ENCODE measurements around the gene COX8A. TPM values are rescaled to one million over a fixed set of nuclear protein-coding genes. Genes with fewer than 3 reads are reported as not detected.

The COX8A gene
- total and polyA plus RNA-seq, 9 of the 15 experiments (the other 6 are each of a cell fraction or from before 2014, with no cell fraction given): 274 to 1,206 (median 526) TPM

DNA sequence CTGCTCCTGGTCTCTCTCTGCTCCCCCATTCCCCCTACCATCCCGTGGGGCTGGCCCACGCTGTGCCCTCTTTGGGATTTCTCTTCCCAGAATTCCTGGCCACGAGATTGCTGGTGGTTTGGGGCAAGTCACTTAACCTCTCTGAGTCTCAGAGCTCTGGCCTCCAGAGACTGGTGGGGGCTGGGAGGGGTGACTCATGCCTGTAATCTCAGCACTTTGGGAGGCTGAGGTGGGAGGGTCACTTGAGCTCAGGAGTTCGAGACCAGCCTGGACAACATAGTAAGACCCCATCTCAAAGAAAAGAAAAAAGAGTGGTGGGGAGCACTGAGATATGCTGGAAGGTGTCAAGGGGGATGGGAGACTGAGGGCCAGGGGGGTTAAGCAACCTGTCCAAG is 30.2 kb downstream of the COX8A start:
- peak in 1 of 4 experiments; percentile 29 for DNase-seq (ENCODE audit: extremely low read depth in 1 of 4, low spot score in 3 of 4)
- H3K27ac ChIP-seq (ENCODE audit: extremely low read depth, low read depth, low read length): no peak overlapping the region
- H3K9ac ChIP-seq (ENCODE audit: insufficient read depth in 1 of 2, low read depth in 2 of 2, low read length in 2 of 2): no peak overlapping the region
- 50% methylated on average over 4 of the region's 4 CpGs for WGBS (ENCODE audit: insufficient coverage, low coverage, missing lambda C conversion rate)
- H3K79me2 ChIP-seq (ENCODE audit: control insufficient read depth, insufficient read depth, low read length): no peaks in the 10 kb centered on the region
- ChIA-PET CTCF (ENCODE audit: low intra/inter-chr PET ratio) (no interaction called here), POLR2A (interaction anchor here (0.9 kb wide), 1 partner anchor 10 kb away, joined by 3 read pairs; no protein-coding TSS in a partner anchor)
- in situ Hi-C loops (cut with MboI) (no loop called here), intact Hi-C loops (cut with micrococcal nuclease) (loop anchor here (10.0 kb wide), 2 partner anchors 90 to 140 kb away; no protein-coding TSS in a partner anchor)
- peaks cover 49% of the 10 kb centered on the region for H4K20me1 ChIP-seq (replicated peaks; ENCODE audit: control insufficient read depth, insufficient read depth, low read length)
- peaks cover 16% of the 10 kb centered on the region for H3K9me1 ChIP-seq (ENCODE audit: control insufficient read depth, insufficient read depth, low read length)
- no peaks in the 10 kb centered on the region for H3K9me3 ChIP-seq (replicated peaks; ENCODE audit: control insufficient read depth, insufficient read depth, low read depth, low read length)
- peak; percentile 77 for FAIRE-seq
- no peak overlapping the region for H3K4me2 ChIP-seq (ENCODE audit: insufficient read depth, low read length)
- no peak overlapping the region for H3K4me3 ChIP-seq
- H2AFZ ChIP-seq (ENCODE audit: low read depth, low read length): no peak overlapping the region
- H3K36me3 ChIP-seq (ENCODE audit: control insufficient read depth, insufficient read depth, low read length): peaks cover 16% of the 10 kb centered on the region; the same call in 2 of the 3 replicates
- peaks cover 16 to 74% of the 10 kb centered on the region in 2 experiments for H3K4me1 ChIP-seq (replicated peaks in 1 of 2; ENCODE audit: control insufficient read depth in 2 of 2, insufficient read depth in 2 of 2, low read length in 2 of 2)
- no TSS peak for BruUV-seq (replicated peaks)
- ATAC-seq: no peak
- H3K27me3 ChIP-seq (ENCODE audit: control insufficient read depth in 2 of 2, insufficient read depth in 2 of 2, low read length in 2 of 2): no peaks in the 10 kb centered on the region
- no peak for TF ChIP-seq ILF3 (IDR thresholded peaks at IDR 0.05; ENCODE audit: borderline replicate concordance)
- TF ChIP-seq PTBP1 (IDR thresholded peaks at IDR 0.05; ENCODE audit: low read depth, low read length): peak; percentile 85
- TF ChIP-seq ZC3H8 (IDR thresholded peaks at IDR 0.05): no peak
- peak; percentile 83 for TF ChIP-seq BCOR (IDR thresholded peaks at IDR 0.05)
- TF ChIP-seq JUND (IDR thresholded peaks at IDR 0.05; ENCODE audit: borderline replicate concordance, low read depth, low read length): peak; percentile 80
- no peak; the same call in 2 of the 3 replicates for TF ChIP-seq JUND (tag; IDR thresholded peaks at IDR 0.05; ENCODE audit: borderline replicate concordance, low read depth, low read length)
- no peak for TF ChIP-seq SOX6 (IDR thresholded peaks at IDR 0.05)
- TF ChIP-seq MTF1 (CRISPR knock-in tag; IDR thresholded peaks at IDR 0.05; ENCODE audit: borderline replicate concordance): no peak
- 0 out of 2 replicates have a peak, but pooled peaks have one; percentile 11 for TF ChIP-seq NFE2 (IDR thresholded peaks at IDR 0.05; ENCODE audit: low read depth)
- TF ChIP-seq, protein P1, sequence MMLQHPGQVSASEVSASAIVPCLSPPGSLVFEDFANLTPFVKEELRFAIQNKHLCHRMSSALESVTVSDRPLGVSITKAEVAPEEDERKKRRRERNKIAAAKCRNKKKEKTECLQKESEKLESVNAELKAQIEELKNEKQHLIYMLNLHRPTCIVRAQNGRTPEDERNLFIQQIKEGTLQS (IDR thresholded peaks at IDR 0.05): peak; percentile 80
- TF ChIP-seq, protein P1 (CRISPR knock-in tag; conservative IDR thresholded peaks at IDR 0.05): no peak
- TF ChIP-seq SLC30A9 (CRISPR knock-in tag; IDR thresholded peaks at IDR 0.05): no peak
- peak; percentile 81 for TF ChIP-seq ADNP (tag; IDR thresholded peaks at IDR 0.05)
- peak; percentile 52 for TF ChIP-seq BRD9 (IDR thresholded peaks at IDR 0.05; ENCODE audit: low read depth, partially characterized antibody)
- TF ChIP-seq RBM25 (IDR thresholded peaks at IDR 0.05; ENCODE audit: low read depth, low read length, severe bottlenecking): peak; percentile 85
- TF ChIP-seq SMARCA5 (IDR thresholded peaks at IDR 0.05): 0 out of 2 replicates have a peak, but pooled peaks have one; percentile 44
- TF ChIP-seq ARNT (IDR thresholded peaks at IDR 0.05): 0 out of 4 replicates have a peak, but pooled peaks of 1 of the 2 experiments have one; percentile 47
- no peak for TF ChIP-seq ZNF785 (CRISPR knock-in tag; IDR thresholded peaks at IDR 0.05)
- TF ChIP-seq RCOR1 (IDR thresholded peaks at IDR 0.05; ENCODE audit: borderline replicate concordance in 1 of 2, low read depth in 2 of 2, low read length in 2 of 2): peak in 1 of 2 experiments; percentile 76; a peak in 2 of 4 replicates
- TF ChIP-seq KDM1A (IDR thresholded peaks at IDR 0.05): peak; percentile 84 to 91
- no peak for TF ChIP-seq ZBTB1 (CRISPR knock-in tag; IDR thresholded peaks at IDR 0.05; ENCODE audit: borderline replicate concordance, low read depth)
- peak; percentile 99 for TF ChIP-seq ZNF121 (CRISPR knock-in tag; conservative IDR thresholded peaks at IDR 0.05)
- no peak for TF ChIP-seq KHSRP (IDR thresholded peaks at IDR 0.05)
- TF ChIP-seq LCOR (CRISPR knock-in tag; IDR thresholded peaks at IDR 0.05): 0 out of 2 replicates have a peak, but pooled peaks have one; percentile 36
- no peak for TF ChIP-seq KAT7 (CRISPR knock-in tag; IDR thresholded peaks at IDR 0.05; ENCODE audit: borderline replicate concordance)
- TF ChIP-seq HDAC2 (IDR thresholded peaks at IDR 0.05): peak; percentile 11; the same call in 1 of the 2 replicates
- TF ChIP-seq SP1 (CRISPR knock-in tag; IDR thresholded peaks at IDR 0.05): no peak
- peak; percentile 55; the same call in 1 of the 2 replicates for TF ChIP-seq FOSL1 (tag; conservative IDR thresholded peaks at IDR 0.05)

Measured in K562 (cell line).